Activated naive CD4-positive, alpha-beta T cell treated with anti-CD3 and anti-CD28 coated beads, Interleukin-2, amount 10 ng/mL, durations not matched to agents 7 days and 5 days (primary cell): ENCODE results near the gene PPIP5K1.
"Not testable (repeated sequence)": the region's sequence is repeated elsewhere in the genome, so short reads cannot be mapped to it uniquely, and the experiment has no call there.

Experiments
- CTCF ChIA-PET: fragments of 350-600 bp; sonication (Branson Sonifier 250); formaldehyde crosslinking; loops from one replicate; lab custom pipeline; 2021; ENCODE audit warnings: antibody characterized with exemption; lab: Charles Lee
- DNase-seq: peaks from one replicate; pipeline ENCODE4 v3.0.0-alpha.2; 2020
- H3K27ac Mint-ChIP-seq: one replicate; pipeline ENCODE4 v1.8.0; 2021; ENCODE audit warnings: mild to moderate bottlenecking, moderate library complexity, mixed read lengths
- H3K27me3 Mint-ChIP-seq: one replicate; pipeline ENCODE4 v1.8.0; 2021; ENCODE audit warnings: mild to moderate bottlenecking, mixed read lengths
- H3K36me3 Mint-ChIP-seq: one replicate; pipeline ENCODE4 v1.8.0; 2021; ENCODE audit warnings: mixed read lengths
- H3K4me1 Mint-ChIP-seq: one replicate; pipeline ENCODE4 v1.8.0; 2021; ENCODE audit warnings: mixed read lengths
- H3K4me3 Mint-ChIP-seq: one replicate; pipeline ENCODE4 v1.8.0; 2021; ENCODE audit warnings: mild to moderate bottlenecking, moderate library complexity, mixed read lengths
- H3K9me3 Mint-ChIP-seq: one replicate; pipeline ENCODE4 v1.8.0; 2021; ENCODE audit warnings: mixed read lengths

Gene PPIP5K1

DNA sequence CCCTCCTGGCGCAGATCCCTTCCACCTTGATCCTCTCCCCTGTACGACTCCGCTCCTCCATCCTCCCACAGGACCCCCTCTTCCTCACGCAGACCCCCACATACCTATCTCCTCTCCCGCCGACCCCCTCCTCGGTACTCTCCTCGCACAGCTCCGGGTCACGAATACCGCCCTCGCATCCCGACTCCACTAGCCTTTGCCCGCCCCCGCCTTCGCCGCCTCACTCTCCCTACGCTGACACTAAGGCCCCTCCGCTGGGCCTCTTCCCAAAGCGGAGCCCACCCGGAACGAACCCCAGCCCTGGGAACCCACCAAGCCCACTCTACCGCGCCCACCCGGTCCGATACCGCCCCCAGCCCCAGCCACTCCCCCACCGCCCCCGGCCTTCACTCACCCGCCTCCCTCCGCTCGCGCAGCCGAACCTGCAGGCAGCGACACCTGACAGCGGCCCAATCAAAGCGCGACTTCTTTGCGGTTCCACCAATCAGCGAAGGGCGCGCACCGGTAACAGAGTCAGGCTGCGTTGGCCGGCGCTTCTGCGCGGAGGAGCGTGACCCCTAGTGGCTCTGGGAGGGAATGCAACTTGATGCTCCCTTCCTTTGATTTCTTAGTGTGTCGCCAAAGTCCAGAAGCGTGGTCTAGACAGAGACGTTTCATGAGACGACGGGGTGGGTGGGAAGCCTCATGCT, at the start of gene PPIP5K1:
TSS of gene PPIP5K1 (minus strand) at position 431 of the 689 bp plus-strand sequence. CDS start 5,704 bp downstream, outside the sequence.
- H3K4me1 Mint-ChIP-seq, H3K9me3 Mint-ChIP-seq, H3K27me3 Mint-ChIP-seq, H3K27ac Mint-ChIP-seq, DNase-seq, H3K4me3 Mint-ChIP-seq, CTCF ChIA-PET, H3K36me3 Mint-ChIP-seq: not testable (repeated sequence)

DNA sequence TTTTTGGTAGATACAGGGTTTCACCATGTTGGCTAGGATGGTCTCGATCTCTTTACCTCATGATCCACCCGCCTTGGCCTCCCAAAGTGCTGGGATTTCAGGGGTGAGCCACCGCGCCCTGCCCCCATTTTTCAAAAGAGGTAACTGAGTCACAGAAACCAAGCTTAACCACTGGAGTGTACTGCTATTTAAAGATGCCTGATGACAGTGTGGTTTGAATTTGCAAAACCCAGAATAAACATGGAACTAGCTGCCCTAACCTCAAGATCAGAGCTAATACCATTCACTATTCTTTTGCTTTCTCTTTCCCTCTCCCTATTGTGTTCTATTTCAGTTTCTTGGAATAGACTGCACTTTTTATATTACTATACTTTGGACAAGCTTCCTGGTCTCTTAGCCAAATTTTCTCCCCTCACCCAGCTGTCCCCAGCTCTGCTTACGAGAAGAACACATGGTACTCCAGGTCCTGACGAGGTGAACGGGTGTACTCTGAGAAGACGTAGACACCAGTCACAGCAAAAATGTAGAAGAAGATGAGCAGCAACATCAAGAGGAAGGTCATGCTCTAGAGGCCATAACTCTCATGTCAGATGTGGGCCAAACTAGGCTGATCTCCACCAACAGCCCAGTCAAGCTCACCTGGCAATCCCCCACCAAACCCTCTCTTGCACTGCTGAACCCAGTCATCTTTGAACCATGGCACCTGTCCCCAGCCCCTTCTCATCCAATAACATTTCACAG, 48.6 kb upstream of the PPIP5K1 start:
- H3K4me1 Mint-ChIP-seq, H3K27me3 Mint-ChIP-seq, H3K27ac Mint-ChIP-seq, H3K36me3 Mint-ChIP-seq, H3K9me3 Mint-ChIP-seq, DNase-seq, CTCF ChIA-PET, H3K4me3 Mint-ChIP-seq: not testable (repeated sequence)

DNA sequence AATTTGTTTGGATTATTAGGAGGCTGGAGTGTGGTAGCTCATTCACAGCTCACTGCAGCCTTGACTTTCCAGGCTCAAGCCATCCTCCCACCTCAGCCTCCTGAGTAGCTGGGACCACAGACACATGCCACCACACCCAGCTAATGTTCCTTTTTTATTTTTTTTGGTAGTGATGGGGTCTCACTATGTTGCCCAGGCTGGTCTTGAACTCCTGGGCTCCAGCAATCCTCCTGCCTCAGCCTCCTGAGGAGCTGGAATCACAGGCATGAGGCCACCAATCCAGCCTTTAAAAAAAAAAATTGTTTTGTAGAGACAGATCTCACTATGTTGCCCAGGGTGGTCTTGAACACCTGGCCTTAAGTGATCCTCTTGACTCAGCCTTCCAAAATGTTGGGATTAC, 36.9 kb upstream of the PPIP5K1 start:
- CTCF ChIA-PET, DNase-seq, H3K36me3 Mint-ChIP-seq, H3K4me1 Mint-ChIP-seq, H3K27ac Mint-ChIP-seq, H3K9me3 Mint-ChIP-seq, H3K4me3 Mint-ChIP-seq: not testable (repeated sequence)
- peaks cover 13% of the 10 kb centered on the region for H3K27me3 Mint-ChIP-seq

DNA sequence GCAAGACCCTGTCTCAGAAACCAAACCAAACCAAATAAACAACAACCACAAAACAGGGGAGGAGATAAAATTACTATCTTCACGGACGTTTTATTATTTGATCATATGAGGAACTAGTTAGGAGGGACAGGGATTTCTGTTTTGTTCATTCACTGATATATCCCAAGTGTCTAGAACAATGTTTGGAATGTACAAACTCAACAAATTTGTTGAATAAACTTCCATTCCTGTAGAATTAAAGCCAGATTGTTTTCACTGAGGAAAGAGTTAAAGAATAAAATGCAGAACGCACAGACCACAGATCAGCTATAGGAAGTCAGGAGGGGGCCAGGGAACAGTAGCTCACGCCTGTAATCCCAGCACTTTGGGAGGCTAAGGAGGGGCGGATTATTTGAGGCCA, 35.1 kb upstream of the PPIP5K1 start:
- no peaks in the 10 kb centered on the region for H3K4me1 Mint-ChIP-seq
- H3K4me3 Mint-ChIP-seq: no peak overlapping the region
- H3K36me3 Mint-ChIP-seq: no peaks in the 10 kb centered on the region
- CTCF ChIA-PET: no interaction called here
- no peak overlapping the region for H3K27ac Mint-ChIP-seq
- peaks cover 19% of the 10 kb centered on the region for H3K27me3 Mint-ChIP-seq
- no peaks in the 10 kb centered on the region for H3K9me3 Mint-ChIP-seq
- DNase-seq: no peak

DNA sequence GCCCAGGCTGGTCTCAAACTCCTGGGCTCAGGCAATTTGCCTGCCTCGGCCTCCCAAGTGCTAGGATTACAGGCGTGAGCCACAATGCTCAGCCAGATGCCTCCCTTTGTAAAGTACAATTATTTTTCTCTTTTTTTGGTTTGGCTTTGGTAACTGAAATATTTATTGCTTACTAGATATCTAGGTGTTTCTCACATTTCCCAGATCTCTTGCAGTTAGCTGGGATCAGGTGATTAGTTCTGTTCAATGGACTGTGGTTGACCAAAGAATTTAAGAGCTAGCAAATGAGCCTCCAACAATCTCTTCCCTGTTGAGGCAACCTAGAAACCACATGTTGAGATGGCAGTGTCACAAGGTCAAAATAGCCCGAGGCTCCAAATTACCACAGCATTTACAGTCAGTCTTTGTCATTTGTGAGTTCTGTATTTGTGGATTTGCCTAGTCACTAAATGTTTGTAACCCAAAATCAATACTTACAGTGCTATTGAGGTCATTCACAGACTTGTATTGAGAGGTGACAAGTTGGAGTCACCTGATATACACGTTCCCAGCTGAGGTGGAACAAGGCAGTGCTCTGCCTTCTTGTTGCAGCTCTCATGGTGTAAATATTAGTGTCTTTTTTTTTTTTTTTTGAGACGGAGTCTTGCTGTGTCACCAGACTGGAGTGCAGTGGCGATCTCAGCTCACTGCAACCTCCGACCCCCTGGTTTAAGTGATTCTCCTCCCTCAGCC, 32.2 kb upstream of the PPIP5K1 start:
- CTCF ChIA-PET: not testable (repeated sequence)

DNA sequence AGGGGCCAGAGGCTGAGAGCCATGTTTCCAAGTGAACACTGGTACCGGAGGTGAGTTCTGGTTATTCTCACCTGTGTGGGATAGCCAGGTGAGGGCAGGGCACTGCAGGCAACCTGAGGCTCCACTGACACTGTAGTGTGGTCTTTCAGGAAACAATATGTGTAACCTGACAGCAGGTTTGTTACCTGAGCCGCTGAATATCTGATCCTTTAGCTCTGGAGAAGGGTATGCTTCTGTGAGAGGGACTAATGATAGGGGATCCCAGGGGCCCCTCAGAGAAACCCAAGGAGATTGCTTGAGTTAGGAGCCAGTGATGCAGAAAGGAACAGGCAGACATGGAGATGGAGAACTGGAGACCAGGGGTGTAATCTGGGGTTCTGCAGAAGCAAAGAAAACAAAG, 28.7 kb upstream of the PPIP5K1 start, which contains the start of gene STRC:
TSS of gene STRC (minus strand) at position 101 of the 400 bp plus-strand sequence. CDS start at position 23, 78 bp downstream.
- H3K4me1 Mint-ChIP-seq, H3K4me3 Mint-ChIP-seq, H3K27ac Mint-ChIP-seq, DNase-seq, H3K9me3 Mint-ChIP-seq, CTCF ChIA-PET, H3K36me3 Mint-ChIP-seq: not testable (repeated sequence)
- peaks cover 11% of the 10 kb centered on the region for H3K27me3 Mint-ChIP-seq

More for the DNA sequence above, 32.2 kb upstream of the PPIP5K1 start:
- peaks cover 24% of the 10 kb centered on the region for H3K27me3 Mint-ChIP-seq
- H3K27ac Mint-ChIP-seq, H3K9me3 Mint-ChIP-seq, H3K36me3 Mint-ChIP-seq, H3K4me1 Mint-ChIP-seq, H3K4me3 Mint-ChIP-seq, DNase-seq: not testable (repeated sequence)

DNA sequence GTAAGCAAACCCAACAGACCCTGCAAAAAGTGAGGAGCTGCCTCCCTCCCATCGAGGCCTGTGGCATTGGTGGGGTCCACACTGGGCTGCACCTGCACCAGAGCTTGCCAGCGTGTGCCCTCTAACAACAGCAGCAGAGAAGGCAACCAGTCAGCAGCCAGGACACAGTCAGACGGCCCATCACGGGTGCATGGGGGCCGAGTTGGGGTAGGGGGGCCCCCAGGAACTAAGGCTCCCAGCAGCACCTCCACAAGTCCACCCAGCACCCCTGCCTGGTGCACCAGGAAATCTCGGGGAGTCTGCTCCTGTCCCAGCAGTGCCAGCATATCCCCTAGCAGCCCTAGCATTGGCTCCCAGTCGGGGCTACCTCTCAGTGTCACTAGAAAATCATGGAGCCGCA, 27.7 kb upstream of the PPIP5K1 start:
- H3K4me1 Mint-ChIP-seq, H3K4me3 Mint-ChIP-seq, H3K27ac Mint-ChIP-seq, H3K36me3 Mint-ChIP-seq, H3K9me3 Mint-ChIP-seq, DNase-seq, CTCF ChIA-PET: not testable (repeated sequence)
- peaks cover 11% of the 10 kb centered on the region for H3K27me3 Mint-ChIP-seq

DNA sequence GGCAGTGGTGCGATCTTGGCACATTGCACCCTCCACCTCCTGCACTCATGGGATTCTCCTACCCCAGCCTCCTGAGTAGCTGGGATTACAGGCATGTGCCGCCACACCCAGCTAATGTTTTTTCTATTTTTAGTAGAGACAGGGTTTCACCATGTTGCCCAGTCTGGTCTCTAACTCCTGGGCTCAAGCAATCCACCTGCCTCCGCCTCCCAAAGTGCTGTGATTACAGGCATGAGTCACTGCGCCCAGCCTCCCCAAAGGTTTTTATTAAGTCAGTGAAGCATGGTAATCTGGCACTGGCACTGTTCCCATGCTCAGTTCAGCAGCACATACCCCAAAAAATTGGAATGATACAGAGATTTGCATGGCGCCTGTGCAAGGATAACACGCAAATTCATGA, 12.2 kb upstream of the PPIP5K1 start:
- DNase-seq, H3K4me3 Mint-ChIP-seq, H3K36me3 Mint-ChIP-seq, H3K27ac Mint-ChIP-seq, H3K4me1 Mint-ChIP-seq, H3K9me3 Mint-ChIP-seq: not testable (repeated sequence)
- CTCF ChIA-PET: interaction anchor here (0.7 kb wide), 1 partner anchor 162 kb away, joined by 3 read pairs; no protein-coding TSS in a partner anchor
- H3K27me3 Mint-ChIP-seq: peaks cover 29% of the 10 kb centered on the region

DNA sequence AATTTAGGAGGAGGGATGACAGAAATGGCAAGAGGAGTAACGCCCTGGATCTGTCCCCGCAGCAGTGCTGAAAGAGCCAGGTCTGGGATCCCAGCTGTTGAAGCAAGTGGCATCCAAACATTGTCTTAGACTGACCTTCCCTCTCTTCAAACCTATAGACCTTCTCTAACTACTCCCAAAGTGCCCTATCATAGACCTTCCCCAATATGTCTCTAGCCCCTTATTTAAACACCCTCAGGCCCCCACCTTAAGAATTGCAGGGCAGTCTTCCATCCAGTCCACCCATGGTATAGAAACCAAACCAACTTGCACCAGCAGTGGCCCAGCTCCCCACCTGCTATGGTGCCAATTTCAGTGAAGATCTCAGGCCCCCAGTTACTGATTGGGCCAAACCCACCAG, 10.2 kb upstream of the PPIP5K1 start:
- H3K27ac Mint-ChIP-seq, CTCF ChIA-PET, H3K36me3 Mint-ChIP-seq: not testable (repeated sequence)

DNA sequence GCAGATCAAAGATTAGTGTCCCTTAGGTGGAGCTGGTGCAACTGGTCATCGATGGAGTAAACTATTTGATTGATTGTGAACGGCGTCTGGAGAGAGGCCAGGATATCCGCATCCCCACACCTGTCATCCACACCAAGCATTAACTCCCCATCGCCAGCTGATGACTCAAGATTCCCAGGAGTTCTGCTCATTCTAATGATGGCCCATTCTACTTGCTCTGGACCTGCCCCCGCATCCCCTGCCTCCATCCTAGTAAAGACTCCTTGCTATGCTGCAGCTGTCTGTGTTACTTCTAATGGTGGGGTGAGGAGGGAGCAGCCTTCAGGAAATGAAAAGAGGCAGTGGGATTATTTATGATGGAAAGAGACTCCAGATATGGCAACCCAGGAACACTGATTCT, 9.1 kb upstream of the PPIP5K1 start:
- H3K9me3 Mint-ChIP-seq, H3K4me3 Mint-ChIP-seq, H3K4me1 Mint-ChIP-seq, H3K36me3 Mint-ChIP-seq, CTCF ChIA-PET, DNase-seq, H3K27ac Mint-ChIP-seq: not testable (repeated sequence)
- peaks cover 22% of the 10 kb centered on the region for H3K27me3 Mint-ChIP-seq

More for the DNA sequence above, 10.2 kb upstream of the PPIP5K1 start:
- H3K27me3 Mint-ChIP-seq: peaks cover 32% of the 10 kb centered on the region
- not testable (repeated sequence) for H3K9me3 Mint-ChIP-seq, H3K4me1 Mint-ChIP-seq, DNase-seq, H3K4me3 Mint-ChIP-seq

DNA sequence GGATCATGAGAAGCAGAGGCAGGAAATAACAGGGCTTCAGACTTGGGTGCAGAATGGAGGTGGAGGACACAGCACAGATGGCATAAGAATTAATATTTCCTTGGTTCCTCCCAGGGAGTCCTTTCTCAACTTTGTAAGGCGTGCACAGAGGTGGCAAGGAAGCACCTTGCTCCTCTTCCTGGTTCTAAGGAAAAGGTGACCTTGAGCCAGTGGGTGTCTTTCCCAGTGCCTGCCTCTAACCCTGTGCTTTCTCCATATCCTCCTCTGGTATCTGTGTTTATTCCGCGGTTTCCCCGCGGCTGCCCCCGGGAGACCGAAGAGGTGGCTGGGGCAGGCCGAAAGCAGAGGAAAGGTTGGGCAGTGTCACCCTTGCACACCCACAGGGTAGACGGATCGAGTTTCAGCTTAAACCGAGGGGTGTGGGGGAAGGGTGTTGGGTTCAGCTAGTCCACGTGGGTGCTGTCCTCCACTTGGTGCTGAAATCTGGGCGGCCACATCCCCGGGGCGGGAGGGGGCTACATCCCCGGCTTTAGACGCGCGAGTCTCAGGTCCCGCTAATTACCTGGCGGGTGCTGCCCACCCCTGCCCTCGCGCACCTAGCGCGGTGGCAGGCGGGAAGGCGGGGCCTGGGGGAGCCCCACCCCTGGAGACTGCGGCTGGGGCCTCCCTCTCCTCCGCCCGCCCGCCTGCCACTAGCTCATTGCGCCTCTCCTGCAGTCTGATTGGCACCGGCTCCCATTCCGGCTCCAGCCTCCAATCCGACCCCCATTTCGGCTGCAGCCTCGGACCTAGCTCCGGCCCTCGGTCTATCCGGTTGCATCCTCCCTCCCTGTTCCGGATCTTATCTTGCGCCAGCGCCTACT, 3.6 kb upstream of the PPIP5K1 start, which contains the start of gene CKMT1B:
TSS of gene CKMT1B (plus strand) at position 700 of the 863 bp plus-strand sequence. CDS start 192 bp downstream, outside the sequence.
- H3K36me3 Mint-ChIP-seq, H3K4me1 Mint-ChIP-seq, DNase-seq, H3K27ac Mint-ChIP-seq, H3K4me3 Mint-ChIP-seq, CTCF ChIA-PET, H3K9me3 Mint-ChIP-seq: not testable (repeated sequence)
- H3K27me3 Mint-ChIP-seq: peaks cover 12% of the 10 kb centered on the region

DNA sequence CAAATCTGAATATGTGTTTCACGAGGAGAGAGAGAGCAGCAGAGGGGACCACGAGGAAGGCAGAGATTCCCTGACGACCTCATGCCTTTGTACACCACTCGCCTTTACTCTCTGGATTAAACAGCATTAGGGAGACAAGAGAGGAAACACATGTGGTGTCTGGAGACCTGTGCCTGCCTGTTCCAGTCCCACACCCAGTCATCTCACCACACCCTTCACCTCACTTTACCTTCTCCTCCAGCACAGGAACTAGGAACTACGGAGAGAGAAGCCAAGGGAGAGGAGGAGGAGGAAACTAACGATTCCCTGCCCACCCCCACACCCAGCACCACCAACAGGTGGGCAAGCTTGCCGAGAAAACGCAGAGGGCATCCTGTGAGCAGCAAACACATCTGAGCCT, 2.8 kb upstream of the PPIP5K1 start:
- H3K36me3 Mint-ChIP-seq, H3K9me3 Mint-ChIP-seq, H3K27me3 Mint-ChIP-seq, H3K27ac Mint-ChIP-seq, H3K4me3 Mint-ChIP-seq, H3K4me1 Mint-ChIP-seq, CTCF ChIA-PET, DNase-seq: not testable (repeated sequence)

DNA sequence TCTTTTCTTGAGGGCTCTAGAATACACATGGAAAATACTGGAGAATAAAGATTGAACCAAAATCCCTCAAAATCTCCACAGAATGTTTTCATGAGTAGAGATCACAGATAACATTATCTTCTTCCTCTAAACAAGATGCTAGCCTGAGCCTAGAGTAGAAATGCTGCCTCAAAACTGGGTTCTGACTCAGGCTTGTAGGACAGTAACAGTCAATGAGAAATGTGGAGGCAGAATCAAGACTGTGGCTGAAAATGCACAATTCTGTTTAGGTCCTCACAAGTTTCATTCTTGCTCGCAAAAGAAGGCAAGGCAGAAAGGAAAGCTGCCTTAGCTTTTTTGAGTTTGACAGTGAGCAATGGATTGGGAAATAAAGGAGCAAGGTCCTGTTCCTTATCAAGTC, 15.4 kb downstream of the PPIP5K1 start:
- H3K36me3 Mint-ChIP-seq, DNase-seq, H3K9me3 Mint-ChIP-seq, H3K27me3 Mint-ChIP-seq, H3K4me3 Mint-ChIP-seq, H3K27ac Mint-ChIP-seq, H3K4me1 Mint-ChIP-seq, CTCF ChIA-PET: not testable (repeated sequence)

DNA sequence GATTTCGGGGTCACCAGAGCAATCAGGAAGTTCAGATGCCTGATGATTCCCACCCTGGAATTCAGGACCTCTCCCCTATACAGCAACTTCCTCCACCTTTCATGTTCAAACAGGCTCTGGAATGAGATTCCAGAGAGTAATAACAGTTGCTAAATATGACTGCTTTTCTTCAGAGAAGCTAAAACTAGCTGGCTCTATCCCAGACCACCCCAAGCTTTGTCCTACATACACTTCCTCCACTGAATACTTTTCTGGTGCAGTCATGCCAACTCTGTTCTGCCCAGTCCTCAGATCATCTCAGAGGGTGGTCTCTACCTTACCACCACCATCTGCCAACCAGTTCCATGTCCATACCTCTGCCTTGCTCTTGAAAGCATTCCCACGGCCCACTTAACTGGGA, 23.4 kb downstream of the PPIP5K1 start:
- DNase-seq, H3K36me3 Mint-ChIP-seq, H3K4me3 Mint-ChIP-seq, H3K27me3 Mint-ChIP-seq, H3K27ac Mint-ChIP-seq, CTCF ChIA-PET, H3K4me1 Mint-ChIP-seq, H3K9me3 Mint-ChIP-seq: not testable (repeated sequence)
